ENCODE measurements around the gene UNC13A.

The UNC13A gene

GRCh38 chr19:17703824-17704463, 15.8 kb upstream of the UNC13A start:
- DNase-seq, result peak; percentile 61 to 73

GRCh38 chr19:17695198-17695597, 7.0 kb upstream of the UNC13A start:
- no peak for DNase-seq

DNA sequence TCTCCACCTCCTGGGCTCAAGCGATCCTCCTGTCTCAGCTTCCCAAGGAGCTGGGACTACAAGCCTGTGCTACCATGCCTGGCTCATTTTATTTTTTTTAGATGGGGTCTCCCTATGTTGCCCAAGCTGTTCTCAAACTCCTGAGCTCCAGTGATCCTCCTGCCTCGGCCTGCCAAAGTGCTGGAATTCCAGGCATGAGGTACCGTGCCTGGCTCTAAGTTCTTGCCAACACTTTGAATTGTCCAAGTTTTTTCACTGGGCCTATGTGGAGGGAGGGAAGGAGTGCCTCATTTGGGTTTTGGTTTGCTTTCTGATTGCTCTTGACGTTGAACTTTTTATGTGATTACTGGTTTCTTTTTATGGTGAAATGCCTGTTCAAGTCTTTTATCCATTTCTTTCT, 4.4 kb upstream of the UNC13A start:
- no peak for DNase-seq

DNA sequence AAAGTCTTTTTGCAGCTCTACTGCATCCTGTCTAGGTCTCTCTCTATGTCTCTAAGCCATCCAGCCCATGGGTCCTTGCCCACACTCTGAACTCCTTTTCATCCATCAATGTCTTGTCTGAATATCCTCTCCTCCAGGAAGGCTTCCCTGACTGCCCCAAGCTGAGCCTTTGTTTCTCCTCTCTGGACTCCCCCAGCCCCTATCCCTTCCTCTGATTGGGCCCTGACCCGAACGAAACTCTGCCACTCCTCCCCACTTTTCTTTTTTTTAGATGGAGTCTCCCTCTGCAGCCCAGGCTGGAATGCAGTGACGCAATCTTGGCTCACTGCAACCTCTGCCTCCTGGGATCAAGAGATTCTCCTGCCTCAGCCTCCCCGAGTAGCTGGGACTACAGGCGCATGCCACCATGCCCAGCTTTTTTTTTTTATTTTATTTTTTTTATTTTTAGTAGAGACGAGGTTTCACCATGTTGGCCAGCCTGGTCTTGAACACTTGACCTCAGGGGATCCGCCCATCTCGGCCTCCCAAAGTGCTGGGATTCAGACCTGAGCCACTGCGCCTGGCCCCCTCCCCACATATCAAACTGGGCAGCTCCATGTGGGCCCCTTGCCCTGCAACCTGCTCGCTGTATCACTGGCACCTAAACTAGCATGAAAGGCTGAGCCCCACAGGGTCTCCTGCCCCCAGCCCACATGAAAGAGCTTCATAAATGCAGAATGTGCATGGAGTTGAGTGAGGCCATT, 870 bp upstream of the UNC13A start:
- no peak for DNase-seq

DNA sequence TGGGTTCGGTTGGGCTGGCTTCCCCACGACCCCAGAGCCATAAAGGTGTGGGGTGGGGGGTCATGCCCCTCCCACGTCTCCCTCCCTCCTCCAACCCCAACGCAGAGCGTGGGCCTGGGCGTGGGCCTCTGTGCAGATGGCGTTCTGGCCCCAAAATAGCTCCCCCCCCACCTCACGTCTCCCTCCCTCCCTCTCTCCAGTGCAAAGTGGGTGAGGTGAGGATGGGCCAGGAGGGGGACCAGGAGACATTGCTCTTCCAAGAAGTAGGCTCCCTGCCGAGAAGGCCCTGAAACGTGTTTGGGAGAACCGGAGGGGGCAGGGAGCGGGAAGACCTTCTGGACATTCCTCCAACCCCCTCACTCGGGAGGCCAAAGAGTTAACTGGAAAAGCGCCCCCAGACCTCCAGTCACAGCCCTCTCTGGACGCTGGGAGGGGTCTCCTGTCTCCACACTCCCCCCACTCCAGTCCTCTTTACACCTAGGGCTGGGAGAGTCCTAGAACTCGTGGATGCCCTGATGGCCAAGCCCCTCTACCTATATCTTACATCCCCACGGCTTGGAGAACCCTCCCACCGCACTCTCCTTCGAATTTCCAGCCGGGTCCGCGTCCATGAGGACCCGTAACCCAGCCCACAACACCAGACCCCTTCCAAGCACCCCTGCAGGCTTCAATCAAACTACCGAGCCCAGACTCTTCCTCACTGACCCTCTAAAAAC, 855 bp downstream of the UNC13A start:
- DNase-seq, result no peak

DNA sequence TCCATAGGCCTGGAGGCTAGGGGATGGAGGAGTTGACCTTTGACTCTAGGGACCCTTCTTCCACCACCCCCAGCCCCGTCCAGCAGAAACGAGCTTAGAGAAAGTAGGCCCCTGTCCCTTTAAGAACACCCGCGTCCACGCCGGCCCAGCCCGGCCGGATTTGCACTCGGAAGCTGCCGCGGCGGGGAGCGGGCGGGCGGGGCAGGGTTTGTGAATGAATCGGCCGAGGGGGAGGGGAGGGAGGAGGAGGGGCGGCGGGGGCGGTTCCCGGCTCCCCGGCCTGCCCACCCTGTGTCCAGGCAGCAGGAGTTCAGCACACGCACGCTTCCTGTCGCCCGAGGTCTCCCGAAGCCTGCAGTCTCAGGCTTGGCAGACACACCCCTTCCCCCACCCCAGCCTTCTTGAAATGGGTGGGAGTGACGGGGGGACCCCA, 1.5 kb downstream of the UNC13A start:
- DNase-seq, result no peak

GRCh38 chr19:17686023-17686521, 2.1 kb downstream of the UNC13A start:
- no peak for DNase-seq

DNA sequence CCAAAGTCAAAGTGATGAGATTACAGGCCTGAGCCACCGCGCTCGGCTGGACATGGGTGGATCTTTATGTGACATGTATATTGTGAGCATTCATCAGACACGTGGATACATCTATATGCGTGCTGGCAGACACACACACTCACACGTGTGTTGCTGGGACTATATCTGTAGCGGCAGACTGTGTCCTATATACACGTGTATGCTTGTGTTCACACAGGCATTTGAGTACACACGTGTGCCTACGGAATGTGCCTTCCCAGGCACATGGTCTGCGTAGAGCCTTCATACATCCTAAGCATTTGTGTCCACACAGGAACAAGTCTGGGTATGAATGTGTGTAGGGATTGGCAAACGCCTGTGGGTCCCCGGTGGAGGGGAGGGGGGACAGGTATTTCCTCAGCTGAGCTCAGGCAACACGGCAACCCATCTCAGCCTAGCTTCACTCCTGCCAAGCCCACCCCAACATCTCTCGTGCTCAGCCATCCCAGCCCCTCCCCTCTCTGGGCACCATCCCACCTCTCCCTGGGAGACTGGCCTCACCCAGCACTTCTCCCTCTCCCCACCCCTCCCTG, 2.6 kb downstream of the UNC13A start:
- no peak for DNase-seq

- no peak for DNase-seq
These were observed 3.9 kb downstream of the UNC13A start for GRCh38 chr19:17684256-17684655.

- no peak for DNase-seq
These were observed 5.1 kb downstream of the UNC13A start for GRCh38 chr19:17683078-17683477.

- no peak for DNase-seq
These were observed 5.9 kb downstream of the UNC13A start for GRCh38 chr19:17682273-17682672.

DNA sequence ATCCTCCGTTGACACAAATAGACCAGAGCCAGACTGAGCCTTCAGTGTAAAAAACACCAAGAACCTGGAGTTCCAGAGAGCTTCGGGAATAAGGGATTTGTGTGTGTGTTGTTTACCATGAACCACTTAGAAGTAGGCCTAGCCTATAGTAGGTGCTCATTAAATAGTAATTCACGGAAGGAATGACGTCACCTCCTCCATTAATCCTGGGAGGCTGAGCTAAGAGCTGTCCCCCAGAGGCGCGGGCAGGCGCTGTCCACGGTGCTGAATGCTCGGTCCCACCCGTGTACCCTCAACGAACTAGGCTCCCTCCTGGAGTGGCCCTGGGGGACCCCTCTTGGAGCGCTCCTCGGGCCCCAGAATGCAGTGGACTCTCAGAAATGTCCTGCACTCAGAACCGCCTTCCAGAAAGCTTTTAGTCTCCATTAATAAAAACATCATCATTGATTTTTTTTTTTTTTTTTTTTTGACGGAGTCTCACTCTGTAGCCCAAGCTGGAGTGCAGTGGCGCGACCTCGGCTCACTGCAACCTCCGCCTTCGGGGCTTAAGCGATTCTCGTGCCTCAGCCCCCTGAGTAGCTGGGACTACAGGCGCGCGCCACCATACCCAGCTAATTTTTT, 6.5 kb downstream of the UNC13A start:
- peak in 1 of 2 donors; percentile 21 for DNase-seq

DNA sequence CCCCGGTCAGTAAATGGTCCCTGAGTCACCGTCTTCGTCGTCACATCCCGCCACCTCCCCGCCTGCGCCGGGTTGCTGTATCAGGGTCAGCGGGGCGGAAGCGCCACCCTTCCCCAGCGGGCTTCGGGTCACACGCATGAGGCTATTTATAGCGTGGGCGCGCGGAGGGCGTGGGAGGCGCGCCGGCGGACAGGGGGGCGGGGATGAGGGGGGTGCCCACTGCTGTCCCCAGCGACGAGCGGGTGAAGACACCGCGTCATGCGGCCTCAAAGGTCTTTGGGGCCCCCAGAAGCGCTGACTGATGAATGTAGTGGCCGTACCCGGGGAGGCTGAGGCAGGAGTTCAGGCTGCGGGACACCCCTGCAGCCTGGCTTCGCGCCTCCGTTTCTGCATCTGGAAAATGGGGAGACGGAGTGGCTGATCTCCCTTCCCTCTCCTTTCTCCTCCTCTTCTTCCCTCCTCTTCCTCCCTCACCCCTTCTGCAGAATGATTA, 7.9 kb downstream of the UNC13A start:
- peak; percentile 13 to 30 for DNase-seq

- no peak for DNase-seq
These were observed 8.5 kb downstream of the UNC13A start for GRCh38 chr19:17679526-17680229.

DNA sequence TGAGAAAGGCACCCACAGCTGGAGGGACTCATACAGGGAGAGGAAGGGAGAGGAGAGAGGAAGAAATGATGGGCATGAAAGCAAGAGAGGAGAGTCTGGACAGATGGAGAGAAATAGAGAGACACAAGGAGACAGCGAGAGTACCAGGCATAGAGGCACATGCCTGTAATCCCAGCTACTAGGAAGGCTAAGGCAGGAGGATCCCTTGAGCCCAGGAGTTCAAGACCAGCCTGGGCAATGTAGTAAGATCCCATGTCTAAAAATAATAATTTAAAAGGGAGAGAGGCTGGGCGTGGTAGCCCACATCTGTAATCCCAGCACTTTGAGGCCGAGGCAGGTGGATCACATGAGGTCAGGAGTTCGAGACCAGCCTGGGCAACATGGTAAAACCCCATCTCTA, 9.3 kb downstream of the UNC13A start:
- no peak for DNase-seq

GRCh38 chr19:17677002-17677401, 11.2 kb downstream of the UNC13A start:
- DNase-seq, result no peak

DNA sequence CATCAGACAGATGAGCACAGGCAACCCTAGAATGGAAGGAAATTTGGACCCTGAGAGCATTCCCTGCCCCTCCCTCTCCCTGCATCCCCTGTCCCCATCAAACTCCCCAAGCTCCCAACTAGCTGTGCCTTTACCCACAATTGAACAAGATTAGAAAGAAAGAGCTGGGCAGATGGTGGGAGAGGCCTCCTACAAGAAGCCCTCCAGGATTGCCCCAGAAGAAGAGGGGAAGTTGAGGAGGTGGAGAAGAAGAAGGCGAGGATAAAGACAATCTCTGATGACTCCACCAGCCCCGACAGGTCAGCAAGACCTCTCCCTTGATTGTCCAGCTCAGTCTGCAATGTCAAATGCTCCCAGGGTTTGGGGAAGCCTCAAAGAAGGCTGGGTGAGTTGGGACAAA, 11.9 kb downstream of the UNC13A start:
- no peak for DNase-seq

DNA sequence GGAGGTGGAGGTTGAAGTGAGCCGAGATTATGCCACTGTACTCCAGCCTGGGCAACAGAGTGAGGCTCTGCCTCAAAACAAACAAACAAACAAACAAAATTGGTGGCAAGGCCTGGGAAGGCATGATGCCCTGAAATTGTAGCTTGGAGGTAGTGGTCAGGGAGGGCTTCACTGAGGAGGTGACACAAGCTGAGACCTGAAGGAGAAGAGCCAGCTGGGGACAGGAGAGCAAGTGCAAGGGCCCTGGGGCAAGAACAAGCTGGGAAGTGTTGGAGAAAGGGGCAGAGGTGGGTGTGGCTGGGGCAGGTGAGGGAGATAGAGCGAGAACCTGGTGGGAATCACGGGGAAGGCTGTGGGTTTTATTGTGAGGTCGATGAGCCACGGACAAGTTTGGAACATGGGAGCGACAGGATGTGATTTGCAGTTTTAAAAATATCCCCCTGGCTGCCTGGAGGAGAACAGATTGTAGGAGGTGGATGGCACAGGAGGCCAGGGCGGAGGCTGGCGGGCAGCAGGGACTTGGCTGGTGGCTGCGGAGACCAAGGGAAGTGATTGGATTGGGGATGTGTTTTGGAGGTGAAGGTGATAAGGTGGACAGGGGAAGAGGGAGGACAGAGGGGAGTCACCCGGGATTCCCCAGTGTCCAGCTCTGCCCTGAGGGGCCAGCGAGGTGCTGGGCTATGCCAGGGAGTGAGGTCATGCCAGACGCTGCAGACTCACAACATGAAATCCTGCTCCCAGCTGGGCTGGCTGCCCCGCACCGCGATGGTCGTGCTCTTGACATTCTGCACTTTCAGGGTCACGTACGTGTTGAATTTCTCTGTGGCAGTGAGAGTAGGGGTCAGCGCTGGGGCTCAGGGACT, 14.0 kb downstream of the UNC13A start:
- DNase-seq, result no peak

DNA sequence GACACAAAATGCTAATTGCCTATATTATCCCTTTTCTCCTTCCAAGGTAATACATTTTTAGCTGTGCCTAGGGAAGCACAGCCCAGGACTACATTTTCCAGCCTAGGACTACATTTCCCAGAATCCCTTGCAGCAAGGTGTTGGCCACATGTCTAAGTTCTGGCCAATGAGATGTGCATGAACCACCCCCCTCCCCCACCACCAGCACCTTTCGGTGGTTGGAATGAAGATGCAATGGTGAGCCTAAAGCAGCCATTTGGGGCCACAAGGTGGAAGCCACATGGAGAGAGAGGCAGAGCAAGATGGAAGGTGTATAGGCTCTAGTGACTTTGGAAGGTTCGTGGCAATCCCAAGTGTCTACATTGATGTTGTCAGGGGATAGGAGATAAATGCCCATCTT, 16.2 kb downstream of the UNC13A start:
- DNase-seq, result no peak

DNA sequence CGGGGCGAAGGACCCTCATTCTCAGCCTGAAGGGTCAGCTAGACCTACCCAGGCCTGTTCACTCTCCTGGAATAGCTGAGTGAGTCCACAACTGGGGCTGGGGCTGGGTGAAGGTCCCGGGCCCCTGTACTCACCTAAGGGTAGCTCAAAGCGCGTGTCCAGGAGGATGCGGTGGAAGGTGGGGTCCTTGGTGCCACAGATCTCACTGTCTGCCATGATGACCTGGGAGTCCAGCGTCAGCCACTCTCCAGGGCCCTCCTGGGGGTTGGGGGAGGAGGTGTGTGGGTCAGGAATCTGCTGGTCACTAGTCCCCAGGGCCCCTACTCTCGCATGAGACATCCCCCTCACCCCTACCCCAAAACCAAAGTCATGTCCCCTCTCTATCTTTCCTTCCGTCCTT, 18.7 kb downstream of the UNC13A start:
- no peak for DNase-seq

DNA sequence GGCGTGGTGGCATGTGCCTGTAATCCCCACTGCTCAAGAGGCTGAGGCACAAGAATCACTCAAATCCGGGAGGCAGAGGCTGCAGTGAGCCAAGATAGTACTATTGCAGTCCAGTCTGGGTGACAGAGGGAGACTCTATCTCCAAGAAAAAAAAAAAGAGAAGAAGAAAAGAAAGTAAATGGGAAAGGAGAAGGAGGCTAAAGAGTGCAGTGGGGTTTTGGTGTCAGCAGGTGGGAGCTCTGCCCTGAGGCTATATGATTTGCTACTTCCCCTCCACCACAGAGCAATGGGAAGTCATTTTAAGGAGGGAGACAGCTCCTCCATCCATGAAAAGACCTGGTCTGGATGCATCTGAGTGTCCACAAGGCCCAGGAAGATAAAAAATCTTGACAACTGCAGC, 23.1 kb downstream of the UNC13A start:
- DNase-seq, result no peak
